Osteoblast (primary cell): ENCODE data around the gene IFNL1. TPM values are rescaled to one million over a fixed set of nuclear protein-coding genes. Genes with fewer than 3 reads are reported as not detected.

Experiments
- DNase-seq: peaks from one replicate; pipeline ENCODE4 v3.0.0; 2011; ENCODE audit warnings: low spot score, mixed read lengths; ENCODE audit not compliant: insufficient read length; ENCODE audit errors: missing footprints
- H2AFZ ChIP-seq: 2 replicates; pipeline ENCODE4 v1.6.0; 2011; ENCODE audit warnings: mild to moderate bottlenecking, low read length
- H3K27ac ChIP-seq: 2 replicates; pipeline ENCODE4 v1.5.1; 2011; ENCODE audit warnings: mild to moderate bottlenecking, low read depth, low read length, moderate library complexity
- H3K27me3 ChIP-seq: 2 replicates; pipeline ENCODE4 v1.6.0; 2012; ENCODE audit warnings: mild to moderate bottlenecking, control low read depth, inconsistent platforms, low read length, moderate library complexity; ENCODE audit not compliant: insufficient read depth
- H3K36me3 ChIP-seq: 2 replicates; pipeline ENCODE4 v1.5.1; 2011; ENCODE audit warnings: mild to moderate bottlenecking, low read length, control low read depth, moderate library complexity; ENCODE audit not compliant: insufficient read depth
- H3K4me1 ChIP-seq: 2 replicates; pipeline ENCODE4 v1.5.1; 2011; ENCODE audit warnings: mild to moderate bottlenecking, low read length, control low read depth, moderate library complexity; ENCODE audit not compliant: insufficient read depth
- H3K4me2 ChIP-seq: 2 replicates; pipeline ENCODE4 v1.6.0; 2011; ENCODE audit warnings: mild to moderate bottlenecking, low read length; ENCODE audit not compliant: insufficient read depth
- H3K4me3 ChIP-seq: fragments of 200-600 bp; sonication (generic); 3 replicates; pipeline ENCODE4 v1.5.1; 2012; ENCODE audit warnings: mild to moderate bottlenecking, low read length, inconsistent platforms; ENCODE audit not compliant: insufficient read depth
- H3K79me2 ChIP-seq: 2 replicates; pipeline ENCODE4 v1.6.0; 2012; ENCODE audit warnings: mild to moderate bottlenecking, low read length, control low read depth, inconsistent platforms; ENCODE audit not compliant: insufficient read depth
- H3K9me3 ChIP-seq: 2 replicates; pipeline ENCODE4 v1.5.1; 2011; ENCODE audit warnings: low read depth, low read length, control low read depth
- H4K20me1 ChIP-seq: 2 replicates; pipeline ENCODE4 v1.6.0; 2012; ENCODE audit warnings: mild to moderate bottlenecking, low read length, control low read depth; ENCODE audit not compliant: insufficient read depth
- CTCF ChIP-seq: IDR thresholded peaks from 2 replicates; pipeline ENCODE4 v1.5.1; 2011; ENCODE audit warnings: mild to moderate bottlenecking, low read depth, low read length, moderate library complexity; ENCODE audit errors: extremely low read depth
- small RNA-seq: library from RNA; depleted of rRNA; stranded (forward); fragments of <200 nt; gene quantifications from one replicate; pipeline ENCODE3, GENCODE V24; 2012
- total RNA-seq: library from RNA; depleted of rRNA; stranded (reverse); fragments of >200 nt; gene quantifications from 2 replicates; pipeline ENCODE4 v1.2.3, GENCODE V29; 2012

Gene IFNL1
- total RNA-seq, 1 donor, result not detected

- Histone ChIP-seq H3K4me1 (peaks cover 25% of the 10 kb centered on the region), H3K27me3 (no peaks in the 10 kb centered on the region), H3K4me3 (peak overlapping the region; percentile 85), H3K9me3 (no peaks in the 10 kb centered on the region), H3K27ac (peak overlapping the region; percentile 74), H3K79me2 (peaks cover 58% of the 10 kb centered on the region), H2AFZ (no peak overlapping the region), H3K36me3 (no peaks in the 10 kb centered on the region), H3K4me2 (peak overlapping the region; percentile 87), H4K20me1 (peaks cover 23% of the 10 kb centered on the region)
- peak; percentile 92 for DNase-seq
- TF ChIP-seq CTCF, result no peak
Observed at GRCh38 chr19:39342647-39343305, 46.6 kb downstream of the IFNL1 start.

- H3K27ac ChIP-seq, result peak overlapping the region; percentile 31
- peaks cover 45% of the 10 kb centered on the region for H4K20me1 ChIP-seq
- H3K4me3 ChIP-seq, result no peak overlapping the region
- peak; percentile 20 for TF ChIP-seq CTCF
- H3K4me1 ChIP-seq, result peaks cover 27% of the 10 kb centered on the region
- peaks cover 84% of the 10 kb centered on the region for H3K79me2 ChIP-seq
- no peak overlapping the region for H3K4me2 ChIP-seq
- no peak overlapping the region for H2AFZ ChIP-seq
- H3K9me3 ChIP-seq, result no peaks in the 10 kb centered on the region
- DNase-seq, result no peak
- peaks cover 22% of the 10 kb centered on the region for H3K36me3 ChIP-seq
- no peaks in the 10 kb centered on the region for H3K27me3 ChIP-seq
Observed at GRCh38 chr19:39345956-39346355, 49.7 kb downstream of the IFNL1 start.

GRCh38 chr19:39347332-39348164 lies 51.3 kb downstream of the IFNL1 start:
- Histone ChIP-seq H3K36me3 (peaks cover 30% of the 10 kb centered on the region), H3K9me3 (no peaks in the 10 kb centered on the region), H3K4me3 (no peak overlapping the region), H2AFZ (no peak overlapping the region), H3K4me1 (peaks cover 42% of the 10 kb centered on the region), H3K79me2 (peaks cover 98% of the 10 kb centered on the region), H3K27me3 (no peaks in the 10 kb centered on the region), H3K27ac (peak overlapping the region; percentile 52), H4K20me1 (peaks cover 49% of the 10 kb centered on the region), H3K4me2 (peak overlapping the region; percentile 3)
- peak; percentile 85 for DNase-seq
- TF ChIP-seq CTCF, result no peak

Small RNA genes lying within 50 kb of the gene (small RNA-seq; reads per million reads assigned to genes)
- gene AC011445.2, result 0.45 reads per million

Other genes starting within 250 kb of the IFNL1 start
- gene ACP7, start 212.0 kb upstream of the IFNL1 start, total RNA-seq, result 0.29 TPM in 1 of 2 replicates, not detected in the other
- 6.8 and 9.4 TPM in 2 replicates for gene PAK4, start 170.6 kb upstream of the IFNL1 start, total RNA-seq
- not detected in 2 replicates for gene NCCRP1, start 99.4 kb upstream of the IFNL1 start, total RNA-seq
- not detected in 2 replicates for gene SYCN, start 92.1 kb upstream of the IFNL1 start, total RNA-seq
- gene IFNL3, start 51.4 kb upstream of the IFNL1 start, total RNA-seq, result not detected in 2 replicates
- not detected in 2 replicates for gene IFNL4, start 47.6 kb upstream of the IFNL1 start, total RNA-seq
- gene IFNL2, start 28.0 kb upstream of the IFNL1 start, total RNA-seq, result not detected in 2 replicates
- gene LRFN1, start 24.5 kb downstream of the IFNL1 start, total RNA-seq, result under 0.01 and 0.36 TPM in 2 replicates
- 0.36 and 2.7 TPM in 2 replicates for gene GMFG, start 39.6 kb downstream of the IFNL1 start, total RNA-seq
- gene SAMD4B, start 46.0 kb downstream of the IFNL1 start, total RNA-seq, result 85.0 and 85.5 TPM in 2 replicates
- 29.3 and 29.8 TPM in 2 replicates for gene PAF1, start 94.7 kb downstream of the IFNL1 start, total RNA-seq
- 19.9 and 23.0 TPM in 2 replicates for gene MED29, start 95.0 kb downstream of the IFNL1 start, total RNA-seq
- gene ZFP36, start 110.4 kb downstream of the IFNL1 start, total RNA-seq, result 6.2 and 6.5 TPM in 2 replicates
- 21.4 and 21.5 TPM in 2 replicates for gene PLEKHG2, start 116.3 kb downstream of the IFNL1 start, total RNA-seq
- 44.9 and 56.0 TPM in 2 replicates for gene RPS16, start 139.5 kb downstream of the IFNL1 start, total RNA-seq
- gene SUPT5H, start 149.2 kb downstream of the IFNL1 start, total RNA-seq, result 71.9 and 91.2 TPM in 2 replicates
- 29.8 and 36.9 TPM in 2 replicates for gene TIMM50, start 184.4 kb downstream of the IFNL1 start, total RNA-seq
- under 0.01 TPM in 1 of 2 replicates, not detected in the other for gene DLL3, start 202.5 kb downstream of the IFNL1 start, total RNA-seq
- not detected in 2 replicates for gene SELENOV, start 218.7 kb downstream of the IFNL1 start, total RNA-seq
- gene EID2B, start 236.4 kb downstream of the IFNL1 start, total RNA-seq, result 4.7 and 5.1 TPM in 2 replicates
- 8.3 TPM in 2 replicates for gene EID2, start 243.8 kb downstream of the IFNL1 start, total RNA-seq